Lower leg skin (tissue), 3 donors: ENCODE results near the gene ARHGEF10L.

Experiments
- CTCF ChIP-seq, 3 donors: fragments of 450-650 bp; IDR thresholded peaks; one replicate each; pipeline ENCODE4 v1.5.1; 2016; ENCODE audit warnings: antibody characterized with exemption in 3 of 3, mild to moderate bottlenecking in 3 of 3, moderate library complexity in 2 of 3
- POLR2A ChIP-seq, 2 donors: fragments of 450-650 bp; IDR thresholded peaks; one replicate each; pipeline ENCODE4 v1.6.1; 2016 to 2017; ENCODE audit warnings: antibody characterized with exemption in 2 of 2, mild to moderate bottlenecking in 1 of 2, moderate library complexity in 1 of 2

- TF ChIP-seq POLR2A (IDR thresholded peaks at IDR 0.05), result no peak
- no peak for TF ChIP-seq CTCF (IDR thresholded peaks at IDR 0.05)
These were observed 54.5 kb downstream of the ARHGEF10L start for GRCh38 chr1:17594026-17594425.
